Gastrocnemius medialis (tissue), 4 donors: ENCODE results near the gene BAMBI.

ENCODE experiments used
- POLR2A ChIP-seq, 2 donors: fragments of 450-650 bp; IDR thresholded peaks; one replicate each; pipeline ENCODE4 v1.6.1; 2017; ENCODE audit warnings: antibody characterized with exemption in 2 of 2, mild to moderate bottlenecking in 2 of 2, moderate library complexity in 2 of 2
- TF ChIP-seq, protein P1 (sequence below), 5 experiments: fragments of 450-650 bp in 3 of 5; fragments of 200-600 bp in 2 of 5; sonication (generic) in 2 of 5; IDR thresholded peaks in 4 of 5; conservative IDR thresholded peaks in 1 of 5; 1 replicate in 4 of 5; 2 replicates in 1 of 5; pipeline ENCODE4 v1.5.1; 2016 to 2019; ENCODE audit warnings: antibody characterized with exemption in 5 of 5, mild to moderate bottlenecking in 3 of 5, moderate library complexity in 3 of 5

DNA sequence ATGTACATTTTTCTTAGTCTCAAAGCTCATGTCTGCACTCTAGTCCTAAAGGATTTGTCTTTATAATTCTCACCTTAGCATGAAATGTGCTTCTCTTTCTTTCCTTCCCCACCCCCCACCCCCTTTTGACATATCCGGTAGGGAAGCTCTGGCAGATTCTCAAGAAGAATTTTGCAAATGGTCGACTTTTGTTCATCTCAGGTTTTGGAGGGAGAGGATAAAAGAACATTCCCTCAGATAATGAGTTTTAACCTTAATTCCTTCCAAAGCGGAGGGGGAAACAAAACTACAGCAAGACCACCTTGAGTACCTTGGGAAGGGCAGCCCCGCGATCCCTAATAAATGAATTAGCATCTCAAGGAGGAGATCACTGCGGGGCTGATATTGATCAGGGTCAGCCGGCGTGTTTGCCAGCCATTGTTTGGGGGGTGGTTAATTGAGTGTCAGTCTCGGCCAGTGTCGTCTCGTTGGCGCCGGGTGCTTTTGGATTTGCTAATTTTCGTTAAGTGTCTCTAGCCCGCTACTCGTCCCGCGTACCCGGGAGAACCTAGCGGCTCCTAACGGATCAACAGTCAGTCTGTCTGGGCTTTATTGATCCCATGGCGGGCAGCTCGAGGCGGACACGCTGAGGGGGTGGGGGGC, 874 bp upstream of the BAMBI start:
- no peak for TF ChIP-seq POLR2A (IDR thresholded peaks at IDR 0.05)
- TF ChIP-seq, protein P1, sequence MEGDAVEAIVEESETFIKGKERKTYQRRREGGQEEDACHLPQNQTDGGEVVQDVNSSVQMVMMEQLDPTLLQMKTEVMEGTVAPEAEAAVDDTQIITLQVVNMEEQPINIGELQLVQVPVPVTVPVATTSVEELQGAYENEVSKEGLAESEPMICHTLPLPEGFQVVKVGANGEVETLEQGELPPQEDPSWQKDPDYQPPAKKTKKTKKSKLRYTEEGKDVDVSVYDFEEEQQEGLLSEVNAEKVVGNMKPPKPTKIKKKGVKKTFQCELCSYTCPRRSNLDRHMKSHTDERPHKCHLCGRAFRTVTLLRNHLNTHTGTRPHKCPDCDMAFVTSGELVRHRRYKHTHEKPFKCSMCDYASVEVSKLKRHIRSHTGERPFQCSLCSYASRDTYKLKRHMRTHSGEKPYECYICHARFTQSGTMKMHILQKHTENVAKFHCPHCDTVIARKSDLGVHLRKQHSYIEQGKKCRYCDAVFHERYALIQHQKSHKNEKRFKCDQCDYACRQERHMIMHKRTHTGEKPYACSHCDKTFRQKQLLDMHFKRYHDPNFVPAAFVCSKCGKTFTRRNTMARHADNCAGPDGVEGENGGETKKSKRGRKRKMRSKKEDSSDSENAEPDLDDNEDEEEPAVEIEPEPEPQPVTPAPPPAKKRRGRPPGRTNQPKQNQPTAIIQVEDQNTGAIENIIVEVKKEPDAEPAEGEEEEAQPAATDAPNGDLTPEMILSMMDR (IDR thresholded peaks at IDR 0.05 in 4 of 5, conservative IDR thresholded peaks at IDR 0.05 in 1 of 5), result no peak
